ENCODE measurements around the gene SMAD1.

Gene SMAD1

DNA sequence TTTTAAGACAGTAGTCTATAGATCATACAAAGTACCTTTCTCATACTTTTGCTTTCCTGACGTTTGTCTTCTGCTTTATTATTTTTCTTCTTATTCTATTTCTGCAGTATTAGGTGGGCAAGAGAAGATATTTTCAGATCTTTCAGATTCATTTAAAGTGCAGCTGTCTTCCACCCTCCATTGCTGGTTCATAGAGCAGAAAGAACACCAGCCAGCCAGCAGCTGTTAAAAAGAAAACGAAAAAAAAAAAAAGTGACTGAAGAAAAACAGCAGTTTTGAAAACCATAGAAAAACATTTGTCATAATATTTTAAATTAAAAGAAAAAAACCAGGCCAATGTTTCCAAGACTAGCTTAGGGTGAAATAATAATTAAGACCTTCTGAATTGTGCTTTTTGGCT is 42.9 kb downstream of the SMAD1 start:
- peak overlapping the region; percentile 38 for H3K4me3 ChIP-seq (replicated peaks; ENCODE audit: low read depth, low read length)
- no peak for DNase-seq (ENCODE audit: extremely low read depth, insufficient read length)
- H3K27me3 ChIP-seq (replicated peaks; ENCODE audit: control insufficient read depth, insufficient read depth, low read length) = no peaks in the 10 kb centered on the region
- no peaks in the 10 kb centered on the region; the same call in 1 of the 2 replicates for H3K36me3 ChIP-seq (ENCODE audit: control insufficient read depth, insufficient read depth, low read length)
- TF ChIP-seq, protein P1, sequence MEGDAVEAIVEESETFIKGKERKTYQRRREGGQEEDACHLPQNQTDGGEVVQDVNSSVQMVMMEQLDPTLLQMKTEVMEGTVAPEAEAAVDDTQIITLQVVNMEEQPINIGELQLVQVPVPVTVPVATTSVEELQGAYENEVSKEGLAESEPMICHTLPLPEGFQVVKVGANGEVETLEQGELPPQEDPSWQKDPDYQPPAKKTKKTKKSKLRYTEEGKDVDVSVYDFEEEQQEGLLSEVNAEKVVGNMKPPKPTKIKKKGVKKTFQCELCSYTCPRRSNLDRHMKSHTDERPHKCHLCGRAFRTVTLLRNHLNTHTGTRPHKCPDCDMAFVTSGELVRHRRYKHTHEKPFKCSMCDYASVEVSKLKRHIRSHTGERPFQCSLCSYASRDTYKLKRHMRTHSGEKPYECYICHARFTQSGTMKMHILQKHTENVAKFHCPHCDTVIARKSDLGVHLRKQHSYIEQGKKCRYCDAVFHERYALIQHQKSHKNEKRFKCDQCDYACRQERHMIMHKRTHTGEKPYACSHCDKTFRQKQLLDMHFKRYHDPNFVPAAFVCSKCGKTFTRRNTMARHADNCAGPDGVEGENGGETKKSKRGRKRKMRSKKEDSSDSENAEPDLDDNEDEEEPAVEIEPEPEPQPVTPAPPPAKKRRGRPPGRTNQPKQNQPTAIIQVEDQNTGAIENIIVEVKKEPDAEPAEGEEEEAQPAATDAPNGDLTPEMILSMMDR (IDR thresholded peaks at IDR 0.05; ENCODE audit: insufficient read depth, low read length, poor library complexity, severe bottlenecking) = no peak

DNA sequence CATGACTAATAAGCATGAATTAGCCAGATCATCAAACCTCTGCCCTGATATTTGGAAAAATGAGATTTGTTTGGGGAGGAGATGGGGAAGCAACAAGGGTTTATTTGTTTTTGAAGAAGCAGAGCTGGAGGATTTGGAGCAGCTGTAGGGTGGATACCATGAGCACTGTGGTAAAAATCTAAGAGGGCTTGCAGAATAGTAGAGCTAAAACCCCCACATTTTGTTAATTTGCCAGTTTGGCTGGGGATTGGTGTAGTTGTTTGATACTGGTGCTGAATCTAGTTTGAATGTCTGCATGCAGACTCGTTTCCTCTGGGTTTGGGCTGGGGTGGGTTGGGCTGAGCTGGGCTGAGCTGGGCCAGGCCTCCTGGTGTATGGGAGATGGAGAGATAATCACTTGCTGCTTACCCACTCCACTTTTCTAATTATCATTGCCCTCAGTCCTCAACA is 43.7 kb downstream of the SMAD1 start:
- H3K27me3 ChIP-seq (replicated peaks; ENCODE audit: control insufficient read depth, insufficient read depth, low read length) = no peaks in the 10 kb centered on the region
- DNase-seq (ENCODE audit: extremely low read depth, insufficient read length) = no peak
- TF ChIP-seq, protein P1 (IDR thresholded peaks at IDR 0.05; ENCODE audit: insufficient read depth, low read length, poor library complexity, severe bottlenecking) = no peak
- no peak overlapping the region; the same call in 1 of the 2 replicates for H3K4me3 ChIP-seq (replicated peaks; ENCODE audit: low read depth, low read length)
- no peaks in the 10 kb centered on the region; the same call in 1 of the 2 replicates for H3K36me3 ChIP-seq (ENCODE audit: control insufficient read depth, insufficient read depth, low read length)

DNA sequence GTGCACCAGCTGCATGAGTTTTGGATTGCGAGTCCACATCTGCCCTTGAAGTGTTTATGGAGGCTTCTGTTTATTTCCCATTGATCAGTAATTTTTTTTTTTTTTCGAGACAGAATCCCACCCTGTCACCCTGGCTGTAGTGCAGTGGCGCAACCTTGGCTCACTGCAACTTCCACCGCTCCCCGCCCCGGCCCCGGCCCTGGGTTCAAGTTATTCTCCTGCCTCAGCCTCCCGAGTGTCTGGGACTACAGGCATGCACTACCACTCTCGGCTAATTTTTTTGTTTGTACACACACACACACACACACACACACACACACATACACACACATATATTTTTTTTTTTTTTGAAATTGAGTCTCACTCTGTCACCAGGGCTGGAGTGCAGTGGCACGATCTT is 46.1 kb downstream of the SMAD1 start:
- H3K27me3 ChIP-seq (replicated peaks; ENCODE audit: control insufficient read depth, insufficient read depth, low read length) = no peaks in the 10 kb centered on the region
- no peak overlapping the region for H3K4me3 ChIP-seq (replicated peaks; ENCODE audit: low read depth, low read length)
- TF ChIP-seq, protein P1 (IDR thresholded peaks at IDR 0.05; ENCODE audit: insufficient read depth, low read length, poor library complexity, severe bottlenecking) = no peak
- DNase-seq (ENCODE audit: extremely low read depth, insufficient read length) = no peak
- H3K36me3 ChIP-seq (ENCODE audit: control insufficient read depth, insufficient read depth, low read length) = no peaks in the 10 kb centered on the region; the same call in 1 of the 2 replicates

DNA sequence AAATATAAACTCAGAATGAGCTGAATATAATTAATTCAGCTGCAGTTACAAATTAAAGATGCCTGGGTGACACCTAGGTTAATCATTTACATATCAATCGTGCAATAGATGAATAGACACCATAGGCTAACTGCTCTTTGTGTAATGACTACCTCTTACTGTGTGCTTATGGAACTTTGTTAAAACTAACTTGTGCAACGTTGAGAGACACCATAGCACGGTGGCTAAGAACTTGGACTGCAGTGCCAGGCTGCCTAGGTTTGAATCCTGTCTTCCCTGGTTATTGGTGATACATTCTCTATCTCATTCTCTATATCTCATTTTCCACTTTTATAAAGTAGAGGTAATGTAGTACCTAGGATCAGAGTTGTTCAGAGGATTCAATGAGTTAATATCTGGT is 46.9 kb downstream of the SMAD1 start:
- no peak for DNase-seq (ENCODE audit: extremely low read depth, insufficient read length)
- no peaks in the 10 kb centered on the region for H3K27me3 ChIP-seq (replicated peaks; ENCODE audit: control insufficient read depth, insufficient read depth, low read length)
- H3K36me3 ChIP-seq (ENCODE audit: control insufficient read depth, insufficient read depth, low read length) = no peaks in the 10 kb centered on the region; the same call in 1 of the 2 replicates
- H3K4me3 ChIP-seq (replicated peaks; ENCODE audit: low read depth, low read length) = no peak overlapping the region
- TF ChIP-seq, protein P1 (IDR thresholded peaks at IDR 0.05; ENCODE audit: insufficient read depth, low read length, poor library complexity, severe bottlenecking) = no peak

DNA sequence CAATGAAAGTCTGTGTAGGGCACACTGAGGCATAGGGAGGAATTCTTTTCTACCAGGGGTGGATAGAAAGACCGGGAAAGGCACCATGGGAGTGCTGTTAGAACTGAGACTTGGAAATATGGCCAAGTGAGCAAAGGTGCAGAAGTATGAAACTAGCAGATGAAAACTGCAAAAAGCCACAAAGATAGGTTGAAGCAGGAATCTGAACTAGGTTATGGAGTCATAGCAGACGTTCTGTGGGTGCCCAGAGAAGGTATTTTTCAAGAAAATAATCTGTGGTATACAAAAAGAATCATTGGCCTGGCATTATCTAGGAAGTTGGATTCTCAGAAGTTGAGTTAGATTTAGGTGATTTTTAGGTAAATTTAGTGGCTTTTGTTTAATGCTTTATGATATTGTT is 48.5 kb downstream of the SMAD1 start:
- Histone ChIP-seq H3K27me3 (replicated peaks; ENCODE audit: control insufficient read depth, insufficient read depth, low read length) (no peaks in the 10 kb centered on the region), H3K4me3 (replicated peaks; ENCODE audit: low read depth, low read length) (no peak overlapping the region), H3K36me3 (ENCODE audit: control insufficient read depth, insufficient read depth, low read length) (no peaks in the 10 kb centered on the region; the same call in 1 of the 2 replicates)
- TF ChIP-seq, protein P1 (IDR thresholded peaks at IDR 0.05; ENCODE audit: insufficient read depth, low read length, poor library complexity, severe bottlenecking) = no peak
- no peak for DNase-seq (ENCODE audit: extremely low read depth, insufficient read length)

DNA sequence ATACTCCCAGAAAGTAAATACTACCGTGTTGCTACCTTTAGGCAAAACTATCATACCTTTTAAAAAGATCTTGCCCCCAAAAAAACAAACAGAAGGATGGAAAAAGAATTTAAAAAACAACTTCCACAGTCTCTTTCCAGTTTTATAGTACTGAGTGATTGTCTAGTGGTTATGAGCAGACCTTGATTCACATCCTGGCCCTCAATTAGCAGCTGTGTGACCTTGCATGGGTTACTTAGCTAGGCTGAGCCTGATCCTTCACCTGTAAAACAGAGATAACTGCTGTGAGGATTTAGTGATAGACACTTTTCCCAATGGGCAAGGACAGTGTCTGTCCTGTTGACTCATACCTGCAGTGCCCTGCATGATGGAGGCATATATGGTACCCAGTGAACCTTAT is 49.0 kb downstream of the SMAD1 start:
- Histone ChIP-seq H3K4me3 (replicated peaks; ENCODE audit: low read depth, low read length) (no peak overlapping the region), H3K36me3 (ENCODE audit: control insufficient read depth, insufficient read depth, low read length) (no peaks in the 10 kb centered on the region; the same call in 1 of the 2 replicates), H3K27me3 (replicated peaks; ENCODE audit: control insufficient read depth, insufficient read depth, low read length) (no peaks in the 10 kb centered on the region)
- TF ChIP-seq, protein P1 (IDR thresholded peaks at IDR 0.05; ENCODE audit: insufficient read depth, low read length, poor library complexity, severe bottlenecking) = no peak
- DNase-seq (ENCODE audit: extremely low read depth, insufficient read length) = no peak

Measured in GM06990 (cell line).